HG02973 (cell line): ENCODE results near the gene MVB12B.
"Not testable (repeated sequence)": the region's sequence is repeated elsewhere in the genome, so short reads cannot be mapped to it uniquely, and the experiment has no call there.

Source experiments
- ATAC-seq: cut with Tn5 transposase; IDR thresholded peaks from one replicate; pipeline ENCODE4 v1.9.1; 2021; ENCODE audit warnings: moderate library complexity; ENCODE audit not compliant: unreplicated experiment

Gene MVB12B

GRCh38 chr9:126527109-126527825 lies 200.6 kb downstream of the MVB12B start:
- ATAC-seq, result no peak

- no peak for ATAC-seq
These were observed 201.5 kb downstream of the MVB12B start for GRCh38 chr9:126528111-126528510.

GRCh38 chr9:126528915-126529314 lies 202.3 kb downstream of the MVB12B start:
- no peak for ATAC-seq

- ATAC-seq, result no peak
These were observed 204.5 kb downstream of the MVB12B start for GRCh38 chr9:126531035-126531571.

GRCh38 chr9:126531591-126531990 lies 205.0 kb downstream of the MVB12B start:
- ATAC-seq, result no peak

GRCh38 chr9:126532019-126532462 lies 205.4 kb downstream of the MVB12B start:
- ATAC-seq, result no peak

GRCh38 chr9:126532489-126532888 lies 205.9 kb downstream of the MVB12B start:
- ATAC-seq, result no peak

- no peak for ATAC-seq
These were observed 206.6 kb downstream of the MVB12B start for GRCh38 chr9:126532951-126533925.

GRCh38 chr9:126533926-126534310 lies 207.3 kb downstream of the MVB12B start:
- ATAC-seq, result no peak

- ATAC-seq, result no peak
These were observed 208.0 kb downstream of the MVB12B start for GRCh38 chr9:126534431-126535186.

- ATAC-seq, result no peak
These were observed 209.5 kb downstream of the MVB12B start for GRCh38 chr9:126536131-126536530.

- no peak for ATAC-seq
These were observed 210.3 kb downstream of the MVB12B start for GRCh38 chr9:126536841-126537465.

- ATAC-seq, result no peak
These were observed 211.9 kb downstream of the MVB12B start for GRCh38 chr9:126538550-126538949.

- not testable (repeated sequence) for ATAC-seq
These were observed 213.8 kb downstream of the MVB12B start for GRCh38 chr9:126540398-126540797.

GRCh38 chr9:126543490-126543889 lies 216.9 kb downstream of the MVB12B start:
- no peak for ATAC-seq

GRCh38 chr9:126545106-126545505 lies 218.5 kb downstream of the MVB12B start:
- no peak for ATAC-seq

- ATAC-seq, result no peak
These were observed 219.4 kb downstream of the MVB12B start for GRCh38 chr9:126546036-126546435.

GRCh38 chr9:126548312-126548711 lies 221.7 kb downstream of the MVB12B start:
- no peak for ATAC-seq

- ATAC-seq, result no peak
These were observed 222.8 kb downstream of the MVB12B start for GRCh38 chr9:126549246-126550006.

- no peak for ATAC-seq
These were observed 224.3 kb downstream of the MVB12B start for GRCh38 chr9:126550891-126551351.
